Amniotic stem cell (primary cell): ENCODE data around the gene SLC22A4.

Experiments used
- DNase-seq: peaks from one replicate; lab custom pipeline; 2025; lab: John Stamatoyannopoulos, UW

Gene SLC22A4

DNA sequence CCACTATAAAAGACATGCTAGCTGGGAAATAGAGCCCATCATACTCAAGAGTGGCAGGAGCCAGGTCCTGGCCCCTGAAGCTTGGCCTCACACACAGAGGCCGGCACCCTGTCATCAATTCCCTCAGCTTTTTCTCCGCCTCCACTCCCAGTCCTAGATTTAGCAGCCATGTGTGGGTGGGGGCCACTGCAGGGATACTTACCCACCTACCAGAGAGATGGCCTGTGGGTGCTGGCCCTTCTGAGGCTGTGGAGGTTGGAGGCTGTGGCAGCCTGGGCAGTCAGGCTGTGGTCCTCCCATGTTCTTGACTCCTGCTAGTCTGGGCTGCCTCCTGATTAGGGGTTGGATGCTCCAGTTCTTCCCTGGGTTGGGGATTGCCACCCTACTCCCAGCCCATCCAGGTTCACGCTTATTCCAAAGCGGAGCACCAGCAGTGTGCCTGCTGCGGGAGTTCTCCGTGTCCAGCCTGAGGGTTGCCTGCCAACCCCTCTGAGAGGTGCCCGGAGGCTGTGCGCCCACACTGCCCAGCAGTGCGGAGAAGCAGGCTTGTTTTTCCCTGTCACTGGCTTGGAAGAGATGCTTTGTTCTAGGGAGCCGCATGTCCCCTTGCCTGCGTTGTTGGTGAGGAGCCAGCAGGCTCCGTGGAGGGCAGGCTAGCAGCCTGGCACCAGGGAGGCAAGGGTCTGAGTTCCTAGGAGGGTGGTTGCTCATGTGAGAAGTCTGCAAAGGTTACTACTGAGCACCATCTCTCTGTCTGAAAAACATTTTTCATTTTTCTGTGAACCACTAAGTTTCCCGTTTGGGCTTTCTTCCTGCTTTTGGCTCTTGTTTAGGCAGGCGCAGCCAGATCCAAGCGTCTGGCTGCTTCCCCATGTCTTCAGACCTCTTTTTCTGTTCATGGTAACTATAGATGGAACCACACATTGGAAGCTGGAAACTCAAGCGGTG is 82.8 kb downstream of the SLC22A4 start:
- DNase-seq = no peak

GRCh38 chr5:132377738-132378137 is 83.5 kb downstream of the SLC22A4 start:
- no peak for DNase-seq

- DNase-seq = no peak
Observed at GRCh38 chr5:132378580-132378979, 84.4 kb downstream of the SLC22A4 start.

DNA sequence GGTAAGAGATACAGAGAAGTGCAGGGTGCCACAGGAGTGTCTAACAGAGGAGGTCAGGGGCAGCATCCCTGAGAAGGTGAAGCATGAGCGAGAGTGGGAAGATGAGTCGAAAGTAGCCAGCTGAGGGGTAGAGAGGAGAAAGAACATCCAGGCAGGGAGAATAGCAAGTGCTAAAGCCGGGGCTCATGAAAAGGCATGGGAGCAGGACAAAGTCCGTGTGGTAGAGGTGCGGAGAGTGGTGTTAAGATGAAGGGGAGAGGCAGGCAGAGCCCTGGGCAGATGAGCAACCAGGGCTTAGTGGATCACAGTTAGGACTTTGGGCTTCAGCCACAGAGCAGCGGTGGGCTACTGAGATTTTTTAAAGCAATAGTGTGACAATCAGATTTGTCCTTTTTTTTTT is 85.9 kb downstream of the SLC22A4 start:
- DNase-seq = no peak

DNA sequence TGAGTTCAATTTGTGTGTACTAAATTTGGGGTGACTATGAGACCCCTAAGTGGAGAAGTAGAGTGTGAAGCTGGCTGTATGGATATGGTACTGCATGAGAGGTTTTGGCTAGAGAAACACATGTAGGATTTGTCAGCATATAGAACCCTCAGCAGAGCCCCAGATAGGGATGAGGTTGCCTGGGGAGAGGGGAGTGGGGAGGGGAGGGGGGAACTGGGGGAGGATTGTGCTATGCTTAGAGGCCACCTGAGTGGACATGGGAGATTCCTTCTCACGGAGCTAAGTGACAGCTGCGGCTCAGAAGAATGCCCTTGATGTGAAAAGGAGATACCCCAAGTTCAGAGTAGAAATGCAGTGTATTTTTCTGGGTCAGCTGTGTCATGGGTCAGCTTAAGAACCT is 86.5 kb downstream of the SLC22A4 start:
- no peak for DNase-seq

DNA sequence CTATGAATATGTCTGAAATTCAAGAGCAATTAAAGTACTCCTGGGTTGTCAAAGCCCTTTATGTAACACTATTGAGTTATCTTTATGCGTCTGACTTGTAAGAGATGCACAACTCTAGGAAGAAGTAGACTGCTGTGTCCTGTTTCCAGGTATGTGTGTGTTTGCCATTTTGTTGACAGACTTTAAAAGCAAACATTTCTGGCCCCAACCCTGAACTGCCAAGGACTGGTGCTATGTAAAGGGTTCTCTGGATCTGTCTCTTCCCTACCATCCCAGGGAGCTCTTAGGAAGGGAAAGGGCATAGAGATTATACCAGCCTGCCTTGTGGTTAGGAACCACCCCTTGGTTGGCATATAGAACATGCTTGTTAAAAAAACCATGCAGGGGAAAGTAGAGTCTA is 87.4 kb downstream of the SLC22A4 start:
- no peak for DNase-seq

GRCh38 chr5:132383261-132383660 is 89.1 kb downstream of the SLC22A4 start:
- DNase-seq = no peak

DNA sequence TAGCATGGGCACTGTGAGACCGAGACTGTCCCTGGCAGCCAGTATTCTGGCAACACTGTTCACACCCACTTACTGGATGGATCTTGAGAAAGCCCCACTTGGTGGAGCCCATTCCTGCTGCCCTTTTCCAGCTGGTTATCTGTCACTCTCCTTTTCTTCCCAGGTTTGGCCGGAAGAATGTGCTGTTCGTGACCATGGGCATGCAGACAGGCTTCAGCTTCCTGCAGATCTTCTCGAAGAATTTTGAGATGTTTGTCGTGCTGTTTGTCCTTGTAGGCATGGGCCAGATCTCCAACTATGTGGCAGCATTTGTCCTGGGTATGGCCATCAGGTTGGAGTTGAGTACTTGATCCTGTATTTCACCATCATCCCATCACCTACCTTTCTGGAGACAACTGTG is 89.8 kb downstream of the SLC22A4 start:
- no peak for DNase-seq

DNA sequence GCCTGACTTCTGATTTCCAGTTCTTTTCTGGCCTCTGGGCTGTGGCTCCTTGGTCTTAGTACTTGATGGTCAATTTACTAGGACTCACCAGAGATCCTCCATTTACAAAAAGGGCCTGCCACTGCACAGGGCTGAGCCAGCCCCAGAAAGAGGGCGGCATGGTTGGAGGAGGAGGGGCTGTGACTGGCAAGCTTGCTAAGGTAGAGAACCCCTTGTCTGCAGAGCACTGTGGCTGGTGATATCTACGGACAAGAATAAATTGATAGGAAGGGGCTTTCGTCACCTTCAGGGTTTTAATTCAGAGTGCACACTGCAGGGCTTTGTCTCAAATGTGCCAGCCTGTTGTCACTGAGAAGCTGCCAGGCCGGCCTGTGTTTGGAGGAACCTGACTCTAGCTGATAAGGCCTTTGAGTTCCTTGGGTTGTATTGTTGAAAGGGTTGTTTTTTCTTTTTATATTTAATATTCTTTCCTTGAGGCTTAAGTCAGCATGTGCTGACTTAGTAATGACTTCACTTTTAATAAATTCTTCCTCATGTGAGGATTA is 90.4 kb downstream of the SLC22A4 start:
- no peak for DNase-seq

DNA sequence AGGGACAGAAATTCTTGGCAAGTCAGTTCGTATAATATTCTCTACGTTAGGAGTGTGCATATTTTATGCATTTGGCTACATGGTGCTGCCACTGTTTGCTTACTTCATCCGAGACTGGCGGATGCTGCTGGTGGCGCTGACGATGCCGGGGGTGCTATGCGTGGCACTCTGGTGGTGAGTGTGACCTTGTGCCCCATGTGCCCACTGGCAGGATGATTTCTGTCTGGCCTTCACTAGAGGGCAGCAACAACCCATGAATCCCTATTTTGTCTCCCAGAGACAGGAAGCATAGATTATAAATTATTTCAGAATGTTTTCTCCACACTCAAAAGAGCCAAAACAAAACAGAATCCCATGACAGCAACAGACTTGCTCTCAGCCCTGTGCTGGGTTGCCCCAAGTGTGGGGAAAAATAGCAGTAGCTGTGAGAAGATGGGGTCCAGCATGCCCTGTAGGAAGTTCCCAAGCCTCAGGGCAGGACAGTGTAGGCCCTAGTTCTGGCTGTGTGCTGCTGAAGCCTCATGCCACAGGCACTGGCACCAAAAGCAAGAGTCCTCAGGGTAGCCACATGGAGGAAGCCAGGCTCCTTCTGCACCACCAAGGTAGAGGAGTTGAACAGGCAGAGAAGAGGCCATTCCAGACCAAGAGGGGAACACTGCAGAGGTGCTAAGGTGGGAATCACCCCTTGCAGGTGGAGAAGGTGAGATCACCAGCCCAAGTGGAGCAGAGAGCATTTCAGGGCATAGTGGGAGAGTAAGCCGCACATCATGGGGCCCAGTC is 91.3 kb downstream of the SLC22A4 start:
- DNase-seq = no peak

GRCh38 chr5:132386644-132387286 is 92.6 kb downstream of the SLC22A4 start:
- no peak for DNase-seq

DNA sequence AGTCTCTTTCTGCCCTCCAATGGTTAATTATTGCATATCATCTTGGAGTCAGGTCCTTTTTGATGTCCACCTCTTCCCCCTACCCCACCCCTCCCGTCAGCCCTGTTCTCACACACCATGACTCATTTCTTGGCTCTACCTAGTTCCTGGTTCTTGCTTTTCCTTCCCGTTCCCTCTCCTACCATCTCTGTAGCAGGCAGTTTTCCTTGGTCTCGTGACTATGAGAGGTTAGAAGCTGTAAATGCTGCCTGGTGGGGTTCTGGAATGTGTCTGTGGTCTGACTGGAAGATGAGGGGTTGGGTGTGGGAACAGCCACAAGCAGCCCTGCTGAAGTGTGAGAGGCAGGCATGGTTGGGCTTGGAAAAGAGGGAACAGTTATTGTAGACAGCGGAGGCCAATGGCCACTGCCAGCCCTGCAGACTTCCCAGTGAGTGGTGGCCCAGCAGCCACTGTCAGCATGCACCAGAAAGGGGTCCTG is 93.5 kb downstream of the SLC22A4 start:
- peak; percentile 54 for DNase-seq

- no peak for DNase-seq
Observed at GRCh38 chr5:132388244-132389050, 94.3 kb downstream of the SLC22A4 start.

DNA sequence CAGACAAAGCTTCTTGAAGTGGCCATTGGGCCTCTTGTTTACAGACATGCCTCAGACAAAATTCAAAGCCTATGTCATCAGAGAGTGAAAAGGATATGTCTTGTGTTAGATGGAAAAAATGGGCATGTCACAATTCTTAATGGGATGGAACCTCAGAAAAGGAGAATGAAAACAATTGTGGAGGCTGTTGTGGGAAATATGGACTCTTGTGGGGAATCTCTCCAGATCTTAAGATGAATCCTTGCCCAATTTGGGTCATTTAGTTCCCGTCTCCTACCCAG is 94.8 kb downstream of the SLC22A4 start:
- DNase-seq = no peak

DNA sequence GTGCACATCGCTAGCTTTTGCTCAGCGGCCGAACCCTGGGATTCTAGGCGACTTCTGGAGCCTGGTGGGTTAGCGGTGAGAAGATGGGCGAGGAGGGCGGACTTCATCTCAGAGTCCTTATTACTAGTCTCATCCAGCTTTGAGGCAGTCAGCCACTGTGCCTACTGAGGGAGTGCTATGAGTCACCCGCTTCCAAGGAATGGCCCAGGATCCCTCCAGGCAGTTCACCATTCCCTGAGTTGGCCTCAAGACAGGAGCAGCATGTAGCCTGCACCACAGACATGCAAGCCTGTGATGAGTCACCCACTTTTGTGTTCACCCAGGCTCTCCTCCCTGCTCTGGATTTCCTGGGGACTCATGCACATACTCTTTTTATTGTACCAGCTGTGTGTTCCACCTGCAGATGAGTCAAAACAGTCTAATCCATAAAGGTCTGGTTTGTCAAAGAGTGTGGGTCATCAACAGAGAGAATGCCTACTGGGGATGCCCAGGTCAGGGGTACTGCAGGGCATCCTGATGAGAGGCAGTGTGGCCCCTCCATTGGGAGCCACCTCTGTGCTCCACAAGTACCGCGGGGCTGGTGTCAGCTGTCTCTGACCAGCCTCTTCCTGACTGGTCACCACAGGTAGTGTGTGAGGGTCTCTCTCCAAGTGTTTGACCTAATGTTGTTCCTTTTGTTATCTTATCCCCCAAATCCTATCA is 95.5 kb downstream of the SLC22A4 start:
- peak; percentile 100 for DNase-seq

DNA sequence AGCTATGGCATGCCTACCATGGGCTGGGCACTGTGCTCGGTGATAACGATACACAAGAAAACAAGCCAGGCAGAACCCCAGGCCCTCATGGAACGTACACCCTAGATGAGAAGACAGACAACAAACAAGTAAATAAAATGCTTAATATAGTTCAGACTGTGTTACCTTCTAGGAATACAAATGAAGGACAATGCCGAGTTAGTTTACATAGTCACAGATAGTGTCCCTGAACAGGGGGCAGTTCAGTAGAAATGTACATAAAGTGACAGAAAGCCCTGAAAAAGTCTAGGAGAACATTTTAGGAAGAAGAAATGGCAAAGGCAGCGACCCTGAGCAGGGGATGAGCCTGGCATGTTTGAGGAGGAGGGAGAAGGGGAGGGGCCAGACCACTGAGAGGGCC is 97.1 kb downstream of the SLC22A4 start:
- no peak for DNase-seq

DNA sequence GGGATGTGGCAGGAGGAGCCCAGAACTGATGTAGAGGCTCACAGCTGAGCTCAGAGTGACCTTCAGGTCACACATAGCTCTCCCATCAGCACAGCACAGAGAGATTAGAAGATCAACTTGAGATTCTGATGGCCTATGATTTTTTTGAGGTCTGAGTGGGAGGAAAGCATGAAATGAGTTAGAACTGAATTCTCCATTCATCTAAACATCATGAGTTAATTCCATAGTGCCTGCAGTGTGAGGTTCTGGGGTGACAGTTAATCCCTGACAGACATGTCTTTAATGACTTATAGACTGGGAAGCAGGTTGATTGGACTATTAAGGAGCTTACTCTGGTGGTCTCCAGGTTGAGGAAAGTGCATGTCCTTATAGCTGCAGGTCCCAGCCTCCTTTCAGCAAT is 97.7 kb downstream of the SLC22A4 start:
- DNase-seq = no peak

DNA sequence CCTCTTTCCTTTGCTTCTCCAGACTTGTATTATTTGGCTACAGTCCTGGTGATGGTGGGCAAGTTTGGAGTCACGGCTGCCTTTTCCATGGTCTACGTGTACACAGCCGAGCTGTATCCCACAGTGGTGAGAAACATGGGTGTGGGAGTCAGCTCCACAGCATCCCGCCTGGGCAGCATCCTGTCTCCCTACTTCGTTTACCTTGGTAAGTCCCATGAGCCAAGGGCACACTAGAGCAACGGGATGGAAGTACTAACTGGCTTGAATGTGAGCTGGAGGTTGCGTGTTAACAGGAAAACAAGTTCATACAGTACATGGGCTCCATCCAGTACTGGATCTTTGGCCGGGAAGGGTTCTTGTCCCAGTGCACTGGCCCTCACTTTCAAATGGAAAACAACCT is 98.2 kb downstream of the SLC22A4 start:
- DNase-seq = no peak

DNA sequence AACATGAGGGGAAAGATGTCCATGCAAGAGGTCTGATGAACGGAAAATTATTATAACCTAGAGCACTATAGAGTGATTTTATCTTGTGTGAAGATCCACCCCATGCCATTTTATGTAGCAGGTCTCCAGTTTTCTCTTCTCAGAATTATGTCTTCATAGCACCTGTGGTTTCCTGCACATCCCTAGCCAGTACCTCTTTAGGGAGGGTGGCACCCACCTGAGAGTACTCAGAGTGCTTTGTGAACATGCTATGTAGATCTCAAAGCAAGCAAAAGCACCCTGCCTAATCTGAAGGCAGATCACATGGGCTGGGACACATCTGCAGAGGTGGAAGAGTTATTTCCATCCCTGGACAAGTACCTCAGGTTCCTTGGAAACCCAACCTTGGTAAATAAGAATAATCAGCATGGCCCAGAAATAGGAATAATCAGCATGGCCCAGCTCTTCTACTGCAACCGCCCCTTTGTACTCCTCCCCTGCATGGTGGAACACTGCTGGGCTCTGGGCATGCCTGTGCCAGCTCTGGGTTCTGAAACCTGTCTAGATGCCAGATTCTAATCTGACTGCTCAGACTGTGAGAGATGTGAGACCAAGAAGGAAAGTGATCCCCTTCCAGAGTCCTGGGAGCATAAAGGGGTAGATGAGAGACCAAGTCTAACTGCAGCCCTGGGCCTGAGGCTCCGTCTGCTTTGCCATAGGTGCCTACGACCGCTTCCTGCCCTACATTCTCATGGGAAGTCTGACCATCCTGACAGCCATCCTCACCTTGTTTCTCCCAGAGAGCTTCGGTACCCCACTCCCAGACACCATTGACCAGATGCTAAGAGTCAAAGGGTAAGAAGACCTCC is 99.0 kb downstream of the SLC22A4 start:
- no peak for DNase-seq
